GM18951 (cell line): ENCODE data around the gene SLC17A9.

Source experiments
- POLR2A ChIP-seq: IDR thresholded peaks from 4 replicates; pipeline ENCODE4 v1.6.1; 2011; ENCODE audit warnings: mild to moderate bottlenecking; ENCODE audit not compliant: insufficient read length, insufficient read depth; ENCODE audit errors: extremely low read depth
- in situ Hi-C: fragments of 300-500 bp; cut with MboI; formaldehyde crosslinking; loops from one replicate; pipeline ENCODE4 v1.12.0; 2022; ENCODE audit warnings: low sequenced_read_pairs, mixed read lengths, inconsistent platforms; ENCODE audit not compliant: unreplicated experiment

SLC17A9 gene

GRCh38 chr20:62938105-62938888 lies 14.2 kb upstream of the SLC17A9 start, which contains the start of gene GID8:
GID8 (plus strand) TSS chr20:62938147; CDS start chr20:62941503, 3,356 bp downstream.
- in situ Hi-C loops = no loop called here
- peak; percentile 43 for TF ChIP-seq POLR2A

- no peak for TF ChIP-seq POLR2A
- in situ Hi-C loops = no loop called here
Observed at GRCh38 chr20:62940875-62941274, 11.6 kb upstream of the SLC17A9 start.

DNA sequence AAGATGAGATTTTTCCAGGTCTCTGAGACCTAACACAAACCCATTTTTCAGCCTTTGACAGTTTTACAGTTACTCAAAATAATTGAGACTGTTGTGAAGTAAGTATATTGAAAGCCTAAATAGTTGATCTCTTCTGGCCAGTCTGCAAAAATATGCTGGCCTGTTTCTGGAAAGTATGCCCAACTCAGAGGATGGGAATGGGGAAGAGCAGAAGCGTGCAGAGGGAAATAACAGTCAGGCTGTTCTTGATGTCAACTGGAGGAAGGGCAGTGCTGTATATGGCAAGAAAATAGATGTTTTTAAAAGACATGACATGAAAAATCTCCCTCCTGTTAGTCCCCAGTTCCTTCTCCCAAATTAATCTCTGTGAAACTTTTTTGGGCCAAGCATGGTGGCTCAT lies 10.7 kb upstream of the SLC17A9 start:
- in situ Hi-C loops = no loop called here
- no peak for TF ChIP-seq POLR2A

DNA sequence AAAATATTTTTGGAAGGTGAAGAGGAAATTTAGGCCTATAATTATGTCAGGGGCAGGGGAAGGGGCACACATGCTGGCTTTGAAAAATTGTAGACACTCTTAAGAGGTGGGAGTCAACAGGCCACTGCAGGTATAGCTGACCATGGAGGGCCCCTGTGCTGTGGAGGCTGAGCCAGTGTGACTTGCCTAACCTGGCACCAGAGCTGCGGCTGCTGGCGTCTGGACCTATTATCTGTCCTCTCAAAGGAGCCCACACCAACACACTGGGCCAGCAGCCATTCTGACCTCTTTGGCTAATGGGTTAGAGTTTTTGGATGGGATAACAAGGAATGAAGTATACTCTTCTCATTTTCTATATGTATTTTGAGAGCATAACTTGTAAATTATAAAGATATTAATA lies 10.1 kb upstream of the SLC17A9 start:
- TF ChIP-seq POLR2A = no peak
- in situ Hi-C loops = no loop called here

GRCh38 chr20:62943396-62943795 lies 9.1 kb upstream of the SLC17A9 start:
- no peak for TF ChIP-seq POLR2A
- in situ Hi-C loops = no loop called here

DNA sequence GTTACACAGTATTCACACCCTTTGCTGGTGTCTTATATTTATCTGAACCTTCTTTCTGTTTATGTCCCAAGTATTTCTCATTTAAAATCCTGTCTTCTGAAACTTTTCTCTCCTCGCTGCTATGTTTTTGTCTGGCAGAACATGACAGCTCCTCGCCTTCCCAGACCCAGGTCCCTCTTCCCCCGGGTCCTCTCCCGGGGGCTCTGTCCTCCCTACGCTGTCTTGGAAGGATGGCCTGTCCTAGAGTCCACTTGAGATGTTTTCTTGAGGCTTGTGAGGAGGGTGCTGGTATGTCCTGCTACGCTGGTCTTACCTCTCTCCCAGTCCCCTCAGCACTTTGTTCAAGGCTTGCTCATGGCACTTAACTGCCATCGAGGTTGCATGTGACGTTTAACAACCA lies 8.3 kb upstream of the SLC17A9 start:
- no peak for TF ChIP-seq POLR2A
- in situ Hi-C loops = no loop called here

DNA sequence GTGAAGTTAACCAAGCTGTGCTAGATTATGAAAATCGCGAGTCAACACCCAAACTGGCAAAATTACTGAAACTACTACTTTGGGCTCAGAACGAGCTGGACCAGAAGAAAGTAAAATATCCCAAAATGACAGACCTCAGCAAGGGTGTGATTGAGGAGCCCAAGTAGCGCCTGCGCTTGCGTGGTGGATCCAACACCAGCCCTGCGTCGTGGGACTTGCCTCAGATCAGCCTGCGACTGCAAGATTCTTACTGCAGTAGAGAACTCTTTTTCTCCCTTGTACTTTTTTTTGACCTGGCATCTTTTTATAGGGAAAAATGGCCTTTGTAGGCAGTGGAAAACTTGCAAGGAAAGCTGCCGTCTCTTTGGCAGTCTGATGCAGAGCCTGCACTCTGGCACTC lies 7.8 kb upstream of the SLC17A9 start:
- no peak for TF ChIP-seq POLR2A

GRCh38 chr20:62945771-62946339 lies 6.7 kb upstream of the SLC17A9 start:
- TF ChIP-seq POLR2A = no peak
- in situ Hi-C loops = no loop called here

More for the DNA sequence above, 7.8 kb upstream of the SLC17A9 start:
- in situ Hi-C loops = no loop called here

GRCh38 chr20:62946918-62947317 lies 5.6 kb upstream of the SLC17A9 start:
- no peak for TF ChIP-seq POLR2A
- in situ Hi-C loops = no loop called here

- TF ChIP-seq POLR2A = no peak
Observed at GRCh38 chr20:62947532-62948300, 4.8 kb upstream of the SLC17A9 start.

DNA sequence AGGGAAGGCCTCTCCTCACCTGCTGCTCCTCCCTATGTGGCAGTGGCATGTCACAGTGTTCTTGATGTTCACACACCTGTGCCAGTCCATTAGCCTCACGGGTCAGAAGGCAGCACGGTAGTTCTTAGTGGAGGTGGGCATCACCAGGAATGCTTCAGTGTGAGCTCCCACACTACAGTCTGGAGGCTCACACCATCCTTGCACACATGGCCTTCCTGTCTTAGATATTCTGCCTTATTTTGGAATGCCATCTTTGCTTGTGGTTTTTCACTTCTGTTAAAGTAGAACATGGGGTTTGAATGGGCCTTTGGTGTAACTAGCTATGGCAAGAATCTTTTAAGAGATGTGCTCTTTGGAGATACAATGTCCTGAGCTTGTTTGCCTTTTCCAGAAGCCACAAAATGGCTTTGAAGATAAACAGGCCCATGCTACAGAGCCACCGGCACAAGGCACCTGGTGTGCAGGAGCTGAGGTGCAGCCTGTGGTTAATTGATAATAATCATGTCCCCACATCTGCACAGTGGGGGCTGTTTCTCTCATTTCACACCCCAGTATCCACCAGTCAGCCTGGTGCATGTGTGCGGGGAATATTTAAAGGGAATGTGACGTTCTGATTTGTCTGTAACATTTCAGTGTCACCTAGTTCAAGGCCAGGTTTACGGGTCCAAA lies 3.2 kb upstream of the SLC17A9 start:
- in situ Hi-C loops = no loop called here
- no peak for TF ChIP-seq POLR2A

More at GRCh38 chr20:62947532-62948300, 4.8 kb upstream of the SLC17A9 start:
- in situ Hi-C loops = no loop called here

- TF ChIP-seq POLR2A = no peak
- in situ Hi-C loops = no loop called here
Observed at GRCh38 chr20:62949962-62950361, 2.5 kb upstream of the SLC17A9 start.

- TF ChIP-seq POLR2A = no peak
- in situ Hi-C loops = no loop called here
Observed at GRCh38 chr20:62950741-62951140, 1.8 kb upstream of the SLC17A9 start.
